Ovary (tissue), 9 donors: Measurements from ENCODE around the gene PBRM1. TPM values are rescaled to one million over a fixed set of nuclear protein-coding genes. Genes with fewer than 3 reads are reported as not detected.
A peak's percentile ranks its signal among the peaks of the same experiment; 100 is the strongest.

Experiments used
- DNase-seq, 5 donors: peaks; one replicate each; pipeline ENCODE4 v3.0.0-alpha.2; 2019 to 2020
- H3K27ac ChIP-seq, 2 donors: fragments of 200-600 bp; one replicate each; pipeline versions ENCODE4 v1.5.1 to v1.8.0; 2019 to 2022
- H3K27me3 ChIP-seq: fragments of 200-600 bp; one replicate; pipeline ENCODE4 v1.8.0; 2022
- H3K36me3 ChIP-seq: fragments of 200-600 bp; sonication (generic); one replicate; pipeline ENCODE4 v1.5.1; 2019
- H3K4me1 ChIP-seq: one replicate; pipeline ENCODE4 v1.8.1; 2013; ENCODE audit warnings: mild to moderate bottlenecking, moderate library complexity; ENCODE audit not compliant: insufficient read depth
- H3K4me3 ChIP-seq: fragments of 200-600 bp; sonication (generic); one replicate; pipeline ENCODE4 v1.5.1; 2017
- H3K9me3 ChIP-seq, 2 donors: fragments of 200-600 bp in 1 of 2; sonication (generic) in 1 of 2; one replicate each; pipeline versions ENCODE4 v1.5.1 to v1.8.1; 2013 to 2019; ENCODE audit warnings: mild to moderate bottlenecking in 1 of 2, moderate library complexity in 1 of 2
- EP300 ChIP-seq: sonication (generic); formaldehyde crosslinking; IDR thresholded peaks from one replicate; pipeline ENCODE4 v1.6.1; 2017; ENCODE audit warnings: antibody characterized with exemption
- POLR2A ChIP-seq: fragments of 450-650 bp; IDR thresholded peaks from one replicate; pipeline ENCODE4 v1.6.1; 2017; ENCODE audit warnings: antibody characterized with exemption, mild to moderate bottlenecking, moderate library complexity
- WGBS, 3 donors: extraction: QIAGEN DNeasy Blood & Tissue Kit in 1 of 3; methylation state at CpG; one replicate each; pipeline versions ENCODE4 v1.1.5 to v1.1.7; 2013 to 2017; 5-methylcytosine and 5-hydroxymethylcytosine counted together
- intact Hi-C, 4 donors: fragments of 100-400 bp; cut with DNase I; formaldehyde crosslinking; loops; one replicate each; pipeline versions ENCODE4 v1.11.0 to v1.15.1; 2022 to 2023
- polyA plus RNA-seq, 2 donors: library from polyadenylated mRNA; stranded (reverse); fragments of 200-250 nt in 1 of 2; fragments of 350-450 nt in 1 of 2; fragmentation: Illumina TruSeq in 1 of 2; extraction: RNeasy Lipid Tissue Mini Kit (QIAGEN cat#74804) in 1 of 2; gene quantifications; one replicate each; pipeline ENCODE4 v1.2.3, GENCODE V29; 2013 to 2014
- total RNA-seq, 7 donors: library from RNA; depleted of rRNA in 2 of 7; stranded (reverse); fragments of >200 nt in 2 of 7; fragmentation: NEBNext Ultra II Directional in 3 of 7; extraction: Animal tissue kit (Norgen Biotek cat#: 25700) in 3 of 7; gene quantifications; one replicate each; pipeline versions ENCODE4 v1.1.0 to v1.2.4, GENCODE V29; 2016 to 2023
- TF ChIP-seq, protein P1 (sequence below), 3 donors: fragments of 450-650 bp in 2 of 3; fragments of 200-600 bp in 1 of 3; IDR thresholded peaks; one replicate each; pipeline versions ENCODE4 v1.5.1 to v1.8.0; 2016 to 2022; ENCODE audit warnings: antibody characterized with exemption in 3 of 3, mild to moderate bottlenecking in 1 of 3
- donor health status: DM: no; HTN: no; CAD: no; lungs with moderate emphysema.
- donor health status: DM: no; HTN: no; CAD: no.
- donor health status: Bipolar disorder and iron deficiency.
- donor health status: DM: yes; HTN: yes; CAD: no.
- donor health status: DM: no; HTN: no; CAD: no.
- donor health status: DM: yes; HTN: yes; CAD: no.

PBRM1 gene
- total and polyA plus RNA-seq, 9 donors, result 19.8 to 95.7 (median 69.7) TPM

DNA sequence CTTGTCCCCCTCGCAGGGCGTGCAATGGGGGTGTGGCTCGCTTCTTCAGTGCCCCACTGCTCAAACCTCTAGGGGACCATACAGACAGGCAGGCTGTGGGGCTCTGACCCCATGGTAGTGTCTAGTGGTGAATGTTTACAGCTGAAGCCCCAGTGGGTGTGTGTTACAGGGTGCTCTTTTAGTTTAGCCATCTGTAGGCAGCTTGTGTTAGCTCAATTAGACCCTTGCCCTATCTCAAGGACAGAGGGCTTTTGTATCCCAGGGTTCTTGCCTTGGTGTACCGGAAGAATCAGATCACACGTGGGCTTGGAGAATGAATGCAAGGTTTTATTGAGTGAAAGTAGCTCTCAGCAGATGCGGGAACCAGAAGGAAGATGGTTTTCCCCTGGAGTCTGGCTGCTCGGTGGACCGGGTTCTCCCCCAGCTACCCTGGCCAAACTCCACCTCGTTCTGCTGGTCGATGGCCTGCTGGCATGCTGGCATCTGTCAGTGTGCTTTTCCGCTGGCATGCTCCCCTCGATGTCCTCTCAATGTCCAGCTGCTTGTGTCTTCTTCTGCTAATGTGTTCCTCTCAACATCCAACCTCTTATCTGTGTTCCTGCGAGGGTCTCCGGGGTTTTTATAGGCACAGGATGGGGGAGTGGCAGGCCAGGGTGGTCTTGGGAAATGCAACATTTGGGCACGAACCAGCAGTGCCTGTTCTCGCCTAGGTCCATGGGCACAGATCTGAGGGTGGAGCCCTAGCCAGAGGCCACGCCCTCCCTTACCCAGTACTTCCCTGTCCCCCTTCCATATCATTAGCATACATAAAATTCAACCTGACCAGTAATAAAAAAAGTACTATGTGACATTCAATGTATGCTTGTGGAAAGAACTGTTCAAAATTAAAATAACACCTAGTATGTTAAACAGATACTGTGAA, 26.8 kb upstream of the PBRM1 start:
- H3K9me3 ChIP-seq, result no peaks in the 10 kb centered on the region
- WGBS, 3 donors, result 92 to 95% (median 92%) methylated on average over 17 of the region's 17 CpGs
- DNase-seq, result no peak

DNA sequence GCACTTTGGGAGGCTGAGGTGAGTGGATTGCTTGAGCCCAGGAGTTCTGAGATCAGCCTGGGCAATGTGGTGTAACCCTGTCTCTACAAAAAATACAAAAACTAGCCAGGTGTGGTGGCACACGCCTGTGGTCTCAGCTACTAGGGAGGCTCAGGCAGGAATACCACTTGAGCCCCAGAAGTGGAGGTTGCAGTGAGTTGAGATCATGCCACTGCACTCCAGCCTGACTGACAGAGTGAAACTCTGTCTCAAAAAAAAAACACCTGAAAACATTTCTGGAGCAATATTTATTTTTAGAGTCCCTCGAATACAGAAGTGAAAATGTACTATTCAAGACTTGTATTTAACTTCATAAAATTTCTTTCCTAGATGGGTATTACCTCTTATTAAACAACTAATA, 24.8 kb upstream of the PBRM1 start:
- intact Hi-C loops, result no loop called here
- DNase-seq, result no peak
- WGBS, 3 donors, result 67 to 87% (median 74%) methylated on average over 2 of the region's 2 CpGs
- Histone ChIP-seq H3K9me3 (no peaks in the 10 kb centered on the region), H3K4me1 (peaks cover 5% of the 10 kb centered on the region), H3K36me3 (no peaks in the 10 kb centered on the region), H3K4me3 (no peak overlapping the region), H3K27me3 (no peaks in the 10 kb centered on the region), H3K27ac (no peak overlapping the region)
- TF ChIP-seq EP300 (no peak), POLR2A (no peak)
- TF ChIP-seq, protein P1, sequence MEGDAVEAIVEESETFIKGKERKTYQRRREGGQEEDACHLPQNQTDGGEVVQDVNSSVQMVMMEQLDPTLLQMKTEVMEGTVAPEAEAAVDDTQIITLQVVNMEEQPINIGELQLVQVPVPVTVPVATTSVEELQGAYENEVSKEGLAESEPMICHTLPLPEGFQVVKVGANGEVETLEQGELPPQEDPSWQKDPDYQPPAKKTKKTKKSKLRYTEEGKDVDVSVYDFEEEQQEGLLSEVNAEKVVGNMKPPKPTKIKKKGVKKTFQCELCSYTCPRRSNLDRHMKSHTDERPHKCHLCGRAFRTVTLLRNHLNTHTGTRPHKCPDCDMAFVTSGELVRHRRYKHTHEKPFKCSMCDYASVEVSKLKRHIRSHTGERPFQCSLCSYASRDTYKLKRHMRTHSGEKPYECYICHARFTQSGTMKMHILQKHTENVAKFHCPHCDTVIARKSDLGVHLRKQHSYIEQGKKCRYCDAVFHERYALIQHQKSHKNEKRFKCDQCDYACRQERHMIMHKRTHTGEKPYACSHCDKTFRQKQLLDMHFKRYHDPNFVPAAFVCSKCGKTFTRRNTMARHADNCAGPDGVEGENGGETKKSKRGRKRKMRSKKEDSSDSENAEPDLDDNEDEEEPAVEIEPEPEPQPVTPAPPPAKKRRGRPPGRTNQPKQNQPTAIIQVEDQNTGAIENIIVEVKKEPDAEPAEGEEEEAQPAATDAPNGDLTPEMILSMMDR (IDR thresholded peaks at IDR 0.05), result no peak

More for the DNA sequence above, 26.8 kb upstream of the PBRM1 start:
- Histone ChIP-seq H3K36me3 (no peaks in the 10 kb centered on the region), H3K4me1 (no peaks in the 10 kb centered on the region), H3K27me3 (no peaks in the 10 kb centered on the region), H3K4me3 (no peak overlapping the region), H3K27ac (no peak overlapping the region)
- TF ChIP-seq POLR2A (no peak), EP300 (no peak)
- TF ChIP-seq, protein P1 (IDR thresholded peaks at IDR 0.05), result no peak
- intact Hi-C loops, result no loop called here

DNA sequence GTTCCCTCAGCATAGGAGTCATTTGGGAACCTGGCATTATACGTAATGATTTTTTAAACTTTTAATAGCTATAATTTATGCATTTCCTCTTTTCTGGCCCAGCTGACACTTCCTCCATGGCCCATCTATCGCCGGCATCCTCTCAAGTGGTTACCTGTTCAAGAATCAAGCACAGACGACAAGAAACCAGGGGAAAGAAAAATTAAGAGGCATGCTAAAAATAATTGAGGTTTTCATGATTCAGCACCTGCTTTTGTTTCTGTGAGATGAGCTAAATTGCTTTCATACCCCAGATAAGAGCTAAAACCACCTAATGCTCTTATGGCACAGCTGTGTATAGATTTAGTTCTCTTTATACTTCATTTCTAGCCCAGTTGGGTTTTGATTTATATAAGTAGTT, 21.9 kb upstream of the PBRM1 start:
- no peak for TF ChIP-seq EP300
- no peak for TF ChIP-seq POLR2A
- TF ChIP-seq, protein P1 (IDR thresholded peaks at IDR 0.05), result no peak
- DNase-seq, result no peak
- no peaks in the 10 kb centered on the region for H3K9me3 ChIP-seq
- H3K4me1 ChIP-seq, result peaks cover 9% of the 10 kb centered on the region
- intact Hi-C loops, result loop anchor here in 1 of 4 donors (10.0 kb wide), 1 partner anchor 173 kb away; the partner anchor contains the start of genes NT5DC2 and UQCC5
- no peak overlapping the region for H3K27ac ChIP-seq
- H3K4me3 ChIP-seq, result no peak overlapping the region
- 84 to 86% (median 85%) methylated on average over 4 of the region's 4 CpGs for WGBS, 3 donors
- H3K27me3 ChIP-seq, result no peaks in the 10 kb centered on the region
- H3K36me3 ChIP-seq, result no peaks in the 10 kb centered on the region

DNA sequence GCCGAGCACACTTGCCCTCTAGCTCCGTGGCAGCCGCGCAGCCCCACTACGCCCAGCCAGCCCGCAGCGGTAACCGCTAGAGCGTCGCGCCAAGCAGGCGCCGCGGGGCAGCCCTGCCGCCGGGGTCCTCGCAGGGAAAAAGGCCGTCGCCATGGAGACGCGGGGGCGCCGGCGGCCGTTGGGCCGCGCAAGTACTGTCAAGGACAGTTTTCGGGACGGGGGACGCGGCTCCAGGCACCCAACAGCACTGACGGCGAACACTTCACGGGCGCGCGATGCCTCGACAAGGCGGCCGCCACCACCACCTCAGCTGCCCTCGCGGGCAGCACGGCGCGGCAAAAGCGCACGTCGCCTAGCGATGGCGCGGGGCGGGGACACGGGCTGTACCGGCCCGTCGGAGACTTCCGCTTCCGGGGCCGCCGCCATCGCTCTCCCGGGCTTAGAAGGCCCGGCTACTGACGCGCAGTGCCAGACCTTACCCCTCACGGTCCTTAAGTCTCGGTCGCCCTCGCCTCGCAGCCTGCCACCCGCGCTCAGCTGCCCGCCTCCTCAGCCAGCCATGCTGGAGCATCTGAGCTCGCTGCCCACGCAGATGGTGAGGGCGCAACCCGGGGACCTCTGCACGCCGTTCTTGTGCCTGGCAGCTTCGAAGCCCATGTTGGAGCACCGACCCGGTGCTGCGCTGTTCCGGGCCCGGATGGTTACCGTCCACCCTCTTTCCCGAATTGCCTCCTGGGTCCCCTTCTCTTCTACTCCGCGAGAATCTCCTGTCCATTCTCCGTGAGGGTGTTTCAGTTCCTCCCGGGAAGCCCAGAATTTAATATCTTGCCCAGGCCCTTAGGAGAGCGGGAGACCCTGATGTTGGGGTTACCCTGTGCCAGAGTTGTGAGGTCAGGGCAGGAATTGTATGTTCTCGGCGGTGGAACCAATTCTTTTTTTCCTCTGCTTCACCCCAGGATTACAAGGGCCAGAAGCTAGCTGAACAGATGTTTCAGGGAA, 20.3 kb upstream of the PBRM1 start, which contains the start of the genes GLT8D1 and SPCS1:
GLT8D1 (minus strand) TSS at position 104 of the 999 bp plus-strand sequence. CDS start 5,331 bp downstream, outside the sequence.
SPCS1 (plus strand) TSS at position 419 of the 999 bp plus-strand sequence; CDS start at position 560, 141 bp downstream.
- H3K4me3 ChIP-seq, result peak within 1 kb of the TSS; percentile 77
- H3K4me1 ChIP-seq, result peaks cover 9% of the 10 kb centered on the region
- WGBS, 3 donors, result 0% methylated on average over 46 to 94 of the region's 94 CpGs
- TF ChIP-seq POLR2A, result peak; percentile 63
- TF ChIP-seq EP300, result no peak
- TF ChIP-seq, protein P1 (IDR thresholded peaks at IDR 0.05), result peak in 1 of 3 donors; percentile 34
- no peaks in the 10 kb centered on the region for H3K27me3 ChIP-seq
- H3K27ac ChIP-seq, result peak within 1 kb of the TSS in 1 of 2 donors; percentile 84
- no peaks in the 10 kb centered on the region for H3K36me3 ChIP-seq
- H3K9me3 ChIP-seq, result no peaks in the 10 kb centered on the region
- intact Hi-C loops, result loop anchor here in 1 of 4 donors (10.0 kb wide), 1 partner anchor 171 kb away; the partner anchor contains the start of genes NT5DC2 and UQCC5
- DNase-seq, result peak; percentile 83 to 92 (median 88)
